GM12874 (cell line): Measurements from ENCODE around the gene TSPAN5.

Experiments
- TF ChIP-seq, protein P1 (sequence below): IDR thresholded peaks from 2 replicates; pipeline ENCODE4 v1.5.1; 2011; ENCODE audit warnings: low read depth, mild to moderate bottlenecking, control low read depth, low read length, moderate library complexity; ENCODE audit not compliant: insufficient read depth

The TSPAN5 gene

DNA sequence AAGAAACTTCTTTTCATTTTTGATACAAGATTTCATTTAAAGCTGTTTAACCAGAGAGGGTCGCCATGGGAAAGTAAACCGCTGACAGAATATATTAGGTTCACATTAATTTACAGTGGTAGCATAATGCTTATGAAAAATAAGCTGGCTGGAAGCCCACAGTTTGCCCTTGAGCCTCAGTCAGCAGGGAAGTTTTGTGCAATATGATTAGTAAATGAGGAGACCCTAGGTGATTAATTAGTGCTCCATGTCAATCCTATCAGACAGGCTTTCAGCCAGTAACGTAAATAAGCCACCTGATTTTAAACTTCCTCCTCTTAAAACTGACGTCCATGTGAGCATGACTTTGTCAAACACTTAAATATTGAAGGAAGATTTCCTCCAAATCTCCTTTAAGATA lies 134.2 kb downstream of the TSPAN5 start:
- TF ChIP-seq, protein P1, sequence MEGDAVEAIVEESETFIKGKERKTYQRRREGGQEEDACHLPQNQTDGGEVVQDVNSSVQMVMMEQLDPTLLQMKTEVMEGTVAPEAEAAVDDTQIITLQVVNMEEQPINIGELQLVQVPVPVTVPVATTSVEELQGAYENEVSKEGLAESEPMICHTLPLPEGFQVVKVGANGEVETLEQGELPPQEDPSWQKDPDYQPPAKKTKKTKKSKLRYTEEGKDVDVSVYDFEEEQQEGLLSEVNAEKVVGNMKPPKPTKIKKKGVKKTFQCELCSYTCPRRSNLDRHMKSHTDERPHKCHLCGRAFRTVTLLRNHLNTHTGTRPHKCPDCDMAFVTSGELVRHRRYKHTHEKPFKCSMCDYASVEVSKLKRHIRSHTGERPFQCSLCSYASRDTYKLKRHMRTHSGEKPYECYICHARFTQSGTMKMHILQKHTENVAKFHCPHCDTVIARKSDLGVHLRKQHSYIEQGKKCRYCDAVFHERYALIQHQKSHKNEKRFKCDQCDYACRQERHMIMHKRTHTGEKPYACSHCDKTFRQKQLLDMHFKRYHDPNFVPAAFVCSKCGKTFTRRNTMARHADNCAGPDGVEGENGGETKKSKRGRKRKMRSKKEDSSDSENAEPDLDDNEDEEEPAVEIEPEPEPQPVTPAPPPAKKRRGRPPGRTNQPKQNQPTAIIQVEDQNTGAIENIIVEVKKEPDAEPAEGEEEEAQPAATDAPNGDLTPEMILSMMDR = no peak

DNA sequence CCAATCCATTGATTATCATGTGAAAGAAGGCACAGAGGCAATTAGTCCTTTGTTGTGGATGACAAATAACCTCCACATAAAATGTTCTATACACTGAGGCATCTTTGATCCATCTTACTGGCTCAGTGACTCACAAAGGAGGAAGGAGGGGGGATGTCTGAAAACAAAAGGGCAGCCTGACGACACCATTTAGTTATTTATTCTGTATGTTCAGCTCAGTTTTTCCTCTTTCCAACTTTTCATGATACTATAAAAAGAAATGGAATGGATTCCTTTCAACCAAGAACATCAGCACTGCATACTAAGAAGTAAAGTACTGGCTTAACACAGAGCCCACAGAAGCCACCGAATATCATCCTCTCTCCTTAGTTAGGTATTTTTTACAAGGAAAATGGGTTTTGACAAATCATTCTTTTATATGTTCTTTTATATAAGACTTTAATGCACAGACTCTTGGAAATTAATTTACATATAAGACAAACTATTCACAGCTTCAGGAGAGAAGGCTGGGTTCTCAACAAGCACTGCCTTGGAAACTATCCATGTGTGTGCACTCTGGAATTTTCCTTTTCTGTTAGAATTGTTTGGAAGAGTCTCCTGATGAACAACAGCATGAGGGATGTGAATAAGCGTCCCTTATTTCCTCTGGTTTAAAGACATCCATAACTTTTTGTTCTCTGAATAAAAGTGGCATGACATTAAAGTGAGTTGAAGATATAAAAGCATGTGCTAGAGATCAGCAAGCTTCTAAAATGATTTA lies 135.6 kb downstream of the TSPAN5 start:
- TF ChIP-seq, protein P1 = no peak

DNA sequence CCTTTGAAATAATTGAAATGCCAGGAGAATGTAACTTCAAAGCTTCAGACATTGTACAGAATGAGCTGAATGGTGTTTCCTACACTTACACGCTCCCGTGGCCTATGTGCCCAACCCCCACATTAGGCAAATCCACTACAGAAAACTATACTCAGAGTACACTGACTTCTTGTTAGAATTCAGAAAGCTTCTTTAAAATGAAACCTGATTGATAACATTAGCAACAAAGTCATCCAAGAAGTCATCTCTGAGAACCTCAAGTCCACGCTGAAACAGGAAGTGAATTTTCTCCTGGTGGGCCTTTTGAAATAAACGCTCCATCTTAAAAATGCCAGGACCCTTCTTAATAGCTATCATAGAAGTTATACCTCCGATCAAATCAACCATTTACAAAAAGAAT lies 136.3 kb downstream of the TSPAN5 start:
- TF ChIP-seq, protein P1 = no peak

DNA sequence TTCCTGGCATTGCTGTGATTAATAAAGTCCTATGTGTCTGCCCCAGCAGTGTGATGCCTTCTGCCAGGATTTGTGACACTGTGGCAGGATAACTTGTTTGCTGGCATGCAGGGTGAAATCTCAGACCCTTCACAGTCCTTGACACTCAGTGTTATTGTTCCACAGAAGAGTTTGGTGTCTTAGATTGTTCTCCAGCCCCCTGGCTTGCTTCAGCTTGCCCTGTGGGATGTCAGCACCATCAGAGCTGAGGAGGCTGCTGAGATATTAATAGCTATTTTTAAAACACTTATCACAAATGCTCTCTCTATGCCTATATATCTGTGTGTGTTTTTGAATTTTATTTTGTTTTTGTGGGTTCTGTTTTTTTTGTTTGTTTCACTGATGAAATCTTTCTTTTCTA lies 136.9 kb downstream of the TSPAN5 start:
- TF ChIP-seq, protein P1 = no peak

DNA sequence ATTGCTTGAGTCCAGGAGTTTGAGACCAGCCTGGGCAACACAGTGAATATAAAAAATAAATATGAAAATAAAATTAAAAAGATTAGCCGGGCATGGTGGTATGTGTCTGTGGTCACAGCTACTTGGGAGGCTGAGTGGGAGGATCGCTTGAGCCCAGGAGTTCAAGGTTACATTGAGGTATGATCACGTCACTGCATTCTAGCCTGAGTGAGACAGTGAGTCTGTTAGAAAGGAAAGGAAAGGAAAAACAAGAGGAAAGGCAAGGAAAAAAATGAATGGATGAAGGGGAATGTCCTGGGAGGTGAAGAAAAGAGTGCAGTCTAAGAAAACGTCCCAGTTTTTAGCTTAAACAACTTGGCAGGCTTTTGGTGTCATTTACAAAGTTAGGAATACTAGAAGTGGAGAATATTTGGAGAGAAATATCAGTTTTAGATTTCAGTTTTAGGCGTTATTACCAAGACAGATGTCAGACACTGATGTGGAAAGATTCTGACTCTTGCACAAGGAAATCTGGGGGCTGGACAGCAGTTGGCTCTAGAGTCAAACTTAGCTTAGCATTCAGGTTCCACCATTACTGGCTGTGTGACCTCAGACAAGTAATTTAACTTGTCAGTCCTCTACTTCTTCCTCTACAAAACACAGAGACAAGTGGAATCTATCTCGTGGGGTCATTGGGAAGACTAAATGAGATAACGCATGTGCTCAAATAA lies 139.0 kb downstream of the TSPAN5 start:
- TF ChIP-seq, protein P1 = no peak

DNA sequence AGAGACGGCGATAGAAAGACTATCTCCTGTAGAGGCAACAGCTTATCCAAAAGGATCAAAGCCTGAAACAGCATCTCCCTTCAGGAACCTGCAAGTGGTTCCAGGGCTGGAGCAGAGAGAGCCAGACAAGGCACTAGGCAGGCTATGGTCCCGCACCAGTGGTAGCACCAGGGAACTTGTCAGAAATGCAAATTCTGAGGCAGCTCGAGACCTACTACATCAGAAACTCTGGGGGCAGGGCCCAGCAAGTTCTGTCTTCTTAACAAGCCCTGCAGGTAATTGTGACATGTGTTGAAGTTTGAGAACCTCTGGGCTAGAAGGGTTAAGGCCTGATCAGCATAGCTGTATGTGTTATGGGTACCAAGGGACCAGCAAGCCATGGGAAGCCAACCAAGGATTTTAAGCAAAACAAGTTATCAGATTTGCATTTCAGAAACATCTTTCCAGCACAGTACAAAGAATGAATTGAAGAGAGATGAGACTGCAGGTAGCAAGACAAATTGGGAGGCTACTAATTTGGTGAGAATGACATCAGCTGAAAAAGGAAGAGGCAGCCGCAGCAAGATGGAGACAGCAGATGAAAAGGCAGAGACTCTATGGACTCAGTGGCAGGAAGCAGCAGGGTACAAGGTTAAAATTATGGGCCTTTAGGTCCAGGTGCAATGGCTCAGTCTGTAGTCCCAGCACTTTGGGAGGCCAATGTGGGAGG lies 139.7 kb downstream of the TSPAN5 start:
- TF ChIP-seq, protein P1 = no peak
